T-helper 17 cell (primary cell): ENCODE results near the gene SCAPER. TPM values are rescaled to one million over a fixed set of nuclear protein-coding genes. Genes with fewer than 3 reads are reported as not detected.
"Not testable (repeated sequence)": the region's sequence is repeated elsewhere in the genome, so short reads cannot be mapped to it uniquely, and the experiment has no call there.

Experiments used
- ATAC-seq: fragments of 150-1000 bp; cut with Tn5 transposase; 2 replicates; pipeline ENCODE4 v1.10.0; 2021; ENCODE audit warnings: mild to moderate bottlenecking, moderate library complexity
- DNase-seq, 3 donors: peaks; one replicate each; pipeline versions ENCODE4 v3.0.0 to v3.0.0-alpha.2; 2020 to 2021
- H3K9me3 ChIP-seq: one replicate; pipeline ENCODE4 v1.7.0; 2013; ENCODE audit warnings: low read length, mild to moderate bottlenecking; ENCODE audit not compliant: control insufficient read depth, poor library complexity, severe bottlenecking
- H3K27ac Mint-ChIP-seq: one replicate; pipeline ENCODE4 v1.8.0; 2022; ENCODE audit warnings: mild to moderate bottlenecking, moderate library complexity, mixed read lengths
- H3K27me3 Mint-ChIP-seq: one replicate; pipeline ENCODE4 v1.8.0; 2022; ENCODE audit warnings: mixed read lengths
- H3K36me3 Mint-ChIP-seq: one replicate; pipeline ENCODE4 v1.8.0; 2022; ENCODE audit warnings: low read depth, mixed read lengths
- H3K4me1 Mint-ChIP-seq: one replicate; pipeline ENCODE4 v1.8.0; 2022; ENCODE audit warnings: mild to moderate bottlenecking, mixed read lengths
- H3K4me3 Mint-ChIP-seq: one replicate; pipeline ENCODE4 v1.8.0; 2022; ENCODE audit warnings: mild to moderate bottlenecking, moderate library complexity, mixed read lengths
- total RNA-seq, 4 donors: library from RNA in 2 of 4; stranded (reverse) in 2 of 4; gene quantifications; one replicate each; pipeline ENCODE4 v1.2.3 and lab custom pipeline; 2022 to 2026

SCAPER gene
- total RNA-seq, 2 donors from 2014 or later, result 33.7 to 36.6 TPM

- Mint-ChIP-seq H3K27ac (peak within 1 kb of the TSS; percentile 71), H3K4me1 (peaks cover 18% of the 10 kb centered on the region), H3K4me3 (peak within 1 kb of the TSS; percentile 90), H3K27me3 (peaks cover 2% of the 10 kb centered on the region), H3K36me3 (no peaks in the 10 kb centered on the region)
- ATAC-seq, result peak; percentile 99
- H3K9me3 ChIP-seq, result no peaks in the 10 kb centered on the region
- peak; percentile 86 to 90 (median 87) for DNase-seq
Observed at GRCh38 chr15:76931397-76932134, 26.4 kb upstream of the SCAPER start, which contains the start of gene RCN2. RCN2 (plus strand) TSS chr15:76931749; CDS start chr15:76931842, 93 bp downstream.

GRCh38 chr15:76930831-76931396 lies 25.8 kb upstream of the SCAPER start:
- Mint-ChIP-seq H3K27ac (peak overlapping the region; percentile 71), H3K27me3 (peaks cover 9% of the 10 kb centered on the region), H3K4me1 (peaks cover 16% of the 10 kb centered on the region), H3K36me3 (no peaks in the 10 kb centered on the region), H3K4me3 (peak overlapping the region; percentile 90)
- no peaks in the 10 kb centered on the region for H3K9me3 ChIP-seq
- no peak for ATAC-seq
- no peak for DNase-seq

GRCh38 chr15:76929011-76929760 lies 24.0 kb upstream of the SCAPER start:
- ATAC-seq (no peak), DNase-seq (no peak)
- H3K9me3 ChIP-seq, result no peaks in the 10 kb centered on the region
- Mint-ChIP-seq H3K36me3 (no peaks in the 10 kb centered on the region), H3K4me3 (no peak overlapping the region), H3K27ac (no peak overlapping the region), H3K4me1 (peaks cover 13% of the 10 kb centered on the region), H3K27me3 (peaks cover 10% of the 10 kb centered on the region)

GRCh38 chr15:76928201-76928600 lies 23.1 kb upstream of the SCAPER start:
- H3K27ac Mint-ChIP-seq, result no peak overlapping the region
- peaks cover 12% of the 10 kb centered on the region for H3K4me1 Mint-ChIP-seq
- DNase-seq (no peak), ATAC-seq (no peak)
- no peaks in the 10 kb centered on the region for H3K36me3 Mint-ChIP-seq
- no peaks in the 10 kb centered on the region for H3K9me3 ChIP-seq
- peaks cover 15% of the 10 kb centered on the region for H3K27me3 Mint-ChIP-seq
- no peak overlapping the region for H3K4me3 Mint-ChIP-seq

GRCh38 chr15:76916369-76916768 lies 11.2 kb upstream of the SCAPER start:
- no peak for DNase-seq

GRCh38 chr15:76913737-76914136 lies 8.6 kb upstream of the SCAPER start:
- Mint-ChIP-seq H3K36me3 (no peaks in the 10 kb centered on the region), H3K4me3 (no peak overlapping the region), H3K27ac (no peak overlapping the region), H3K27me3 (peaks cover 34% of the 10 kb centered on the region), H3K4me1 (no peaks in the 10 kb centered on the region)
- DNase-seq (no peak), ATAC-seq (no peak)
- no peaks in the 10 kb centered on the region for H3K9me3 ChIP-seq

More at GRCh38 chr15:76916369-76916768, 11.2 kb upstream of the SCAPER start:
- no peak for ATAC-seq
- Mint-ChIP-seq H3K27ac (no peak overlapping the region), H3K4me3 (no peak overlapping the region), H3K4me1 (no peaks in the 10 kb centered on the region), H3K36me3 (peaks cover 2% of the 10 kb centered on the region), H3K27me3 (peaks cover 51% of the 10 kb centered on the region)
- H3K9me3 ChIP-seq, result no peaks in the 10 kb centered on the region

GRCh38 chr15:76912430-76912829 lies 7.3 kb upstream of the SCAPER start:
- H3K9me3 ChIP-seq, result no peaks in the 10 kb centered on the region
- Mint-ChIP-seq H3K36me3 (no peaks in the 10 kb centered on the region), H3K27me3 (peaks cover 23% of the 10 kb centered on the region), H3K4me1 (peaks cover 3% of the 10 kb centered on the region), H3K27ac (no peak overlapping the region), H3K4me3 (no peak overlapping the region)
- ATAC-seq (no peak), DNase-seq (no peak)

GRCh38 chr15:76905855-76906254 lies 715 bp upstream of the SCAPER start:
- H3K4me1 Mint-ChIP-seq, result peaks cover 19% of the 10 kb centered on the region
- peak overlapping the region; percentile 94 for H3K4me3 Mint-ChIP-seq
- H3K27me3 Mint-ChIP-seq, result peaks cover 2% of the 10 kb centered on the region
- DNase-seq (no peak), ATAC-seq (no peak)
- no peaks in the 10 kb centered on the region for H3K36me3 Mint-ChIP-seq
- H3K9me3 ChIP-seq, result no peaks in the 10 kb centered on the region
- H3K27ac Mint-ChIP-seq, result peak overlapping the region; percentile 94

GRCh38 chr15:76904461-76905012 lies 603 bp downstream of the SCAPER start:
- Mint-ChIP-seq H3K4me1 (peaks cover 19% of the 10 kb centered on the region), H3K27ac (peak overlapping the region; percentile 94), H3K4me3 (peak overlapping the region; percentile 94), H3K36me3 (no peaks in the 10 kb centered on the region), H3K27me3 (no peaks in the 10 kb centered on the region)
- H3K9me3 ChIP-seq, result no peaks in the 10 kb centered on the region
- ATAC-seq (no peak), DNase-seq (peak in 1 of 3 donors; percentile 8)

- no peak for DNase-seq
- H3K4me1 Mint-ChIP-seq, result peaks cover 21% of the 10 kb centered on the region
- H3K9me3 ChIP-seq, result no peaks in the 10 kb centered on the region
- H3K27ac Mint-ChIP-seq, result no peak overlapping the region
- H3K4me3 Mint-ChIP-seq, result peak overlapping the region; percentile 63
- no peaks in the 10 kb centered on the region for H3K36me3 Mint-ChIP-seq
- no peaks in the 10 kb centered on the region for H3K27me3 Mint-ChIP-seq
- peak; percentile 35 for ATAC-seq
Observed at GRCh38 chr15:76903251-76903681, 1.9 kb downstream of the SCAPER start.

- Mint-ChIP-seq H3K4me3 (no peak overlapping the region), H3K27me3 (no peaks in the 10 kb centered on the region), H3K36me3 (no peaks in the 10 kb centered on the region), H3K4me1 (peaks cover 20% of the 10 kb centered on the region), H3K27ac (no peak overlapping the region)
- DNase-seq (no peak), ATAC-seq (no peak)
- no peaks in the 10 kb centered on the region for H3K9me3 ChIP-seq
Observed at GRCh38 chr15:76901965-76902364, 3.2 kb downstream of the SCAPER start.

- H3K27ac Mint-ChIP-seq, H3K27me3 Mint-ChIP-seq, ATAC-seq: not testable (repeated sequence)
Observed at GRCh38 chr15:76899931-76900310, 5.2 kb downstream of the SCAPER start.

More at GRCh38 chr15:76899931-76900310, 5.2 kb downstream of the SCAPER start:
- not testable (repeated sequence) for H3K9me3 ChIP-seq, H3K4me3 Mint-ChIP-seq, H3K36me3 Mint-ChIP-seq, DNase-seq
- peaks cover 20% of the 10 kb centered on the region for H3K4me1 Mint-ChIP-seq
